ENCODE data around the gene NCAM1. TPM values are rescaled to one million over a fixed set of nuclear protein-coding genes. Genes with fewer than 3 reads are reported as not detected.

The NCAM1 gene
- total and polyA plus RNA-seq, 9 of the 15 experiments (the other 6 are each of a cell fraction or from before 2014, with no cell fraction given) = 0.09 to 0.23 TPM; not detected in 7

DNA sequence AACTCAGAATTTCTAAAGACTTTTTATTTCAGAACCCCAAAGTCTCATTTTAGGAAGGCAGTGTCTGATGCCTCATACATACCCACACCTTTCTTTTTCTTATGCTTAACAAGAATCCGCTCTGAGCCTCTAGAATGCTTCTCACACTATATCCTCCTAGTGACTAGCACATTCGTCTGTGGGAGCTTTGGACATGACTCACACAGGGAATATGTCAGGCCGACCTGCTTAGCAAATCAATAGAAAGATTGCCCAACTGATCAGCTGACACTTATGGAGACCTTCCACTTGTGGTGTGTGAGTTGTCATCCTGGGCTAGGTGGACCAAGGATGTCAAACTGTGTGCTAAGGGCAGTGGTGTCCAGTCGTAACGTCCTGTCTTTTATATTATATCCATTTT lies 223.3 kb downstream of the NCAM1 start:
- no peak overlapping the region for H3K27ac ChIP-seq (ENCODE audit: extremely low read depth, low read depth, low read length)
- no peak overlapping the region for H3K4me2 ChIP-seq (ENCODE audit: insufficient read depth, low read length)
- no peak for TF ChIP-seq TCFL5 (CRISPR knock-in tag; conservative IDR thresholded peaks at IDR 0.05)
- TF ChIP-seq, protein P1, sequence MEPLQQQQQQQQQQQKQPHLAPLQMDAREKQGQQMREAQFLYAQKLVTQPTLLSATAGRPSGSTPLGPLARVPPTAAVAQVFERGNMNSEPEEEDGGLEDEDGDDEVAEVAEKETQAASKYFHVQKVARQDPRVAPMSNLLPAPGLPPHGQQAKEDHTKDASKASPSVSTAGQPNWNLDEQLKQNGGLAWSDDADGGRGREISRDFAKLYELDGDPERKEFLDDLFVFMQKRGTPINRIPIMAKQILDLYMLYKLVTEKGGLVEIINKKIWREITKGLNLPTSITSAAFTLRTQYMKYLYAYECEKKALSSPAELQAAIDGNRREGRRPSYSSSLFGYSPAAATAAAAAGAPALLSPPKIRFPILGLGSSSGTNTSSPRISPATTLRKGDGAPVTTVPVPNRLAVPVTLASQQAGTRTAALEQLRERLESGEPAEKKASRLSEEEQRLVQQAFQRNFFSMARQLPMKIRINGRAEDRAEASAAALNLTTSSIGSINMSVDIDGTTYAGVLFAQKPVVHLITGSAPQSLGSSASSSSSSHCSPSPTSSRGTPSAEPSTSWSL (CRISPR knock-in tag; IDR thresholded peaks at IDR 0.05; ENCODE audit: borderline replicate concordance) = no peak
- TF ChIP-seq, protein P2, sequence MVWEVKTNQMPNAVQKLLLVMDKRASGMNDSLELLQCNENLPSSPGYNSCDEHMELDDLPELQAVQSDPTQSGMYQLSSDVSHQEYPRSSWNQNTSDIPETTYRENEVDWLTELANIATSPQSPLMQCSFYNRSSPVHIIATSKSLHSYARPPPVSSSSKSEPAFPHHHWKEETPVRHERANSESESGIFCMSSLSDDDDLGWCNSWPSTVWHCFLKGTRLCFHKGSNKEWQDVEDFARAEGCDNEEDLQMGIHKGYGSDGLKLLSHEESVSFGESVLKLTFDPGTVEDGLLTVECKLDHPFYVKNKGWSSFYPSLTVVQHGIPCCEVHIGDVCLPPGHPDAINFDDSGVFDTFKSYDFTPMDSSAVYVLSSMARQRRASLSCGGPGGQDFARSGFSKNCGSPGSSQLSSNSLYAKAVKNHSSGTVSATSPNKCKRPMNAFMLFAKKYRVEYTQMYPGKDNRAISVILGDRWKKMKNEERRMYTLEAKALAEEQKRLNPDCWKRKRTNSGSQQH (CRISPR knock-in tag; IDR thresholded peaks at IDR 0.05) = no peak
- TF ChIP-seq ZNF41 (CRISPR knock-in tag; conservative IDR thresholded peaks at IDR 0.05) = no peak
- no peak for TF ChIP-seq PHF20 (IDR thresholded peaks at IDR 0.05; ENCODE audit: partially characterized antibody)
- TF ChIP-seq, protein P3, sequence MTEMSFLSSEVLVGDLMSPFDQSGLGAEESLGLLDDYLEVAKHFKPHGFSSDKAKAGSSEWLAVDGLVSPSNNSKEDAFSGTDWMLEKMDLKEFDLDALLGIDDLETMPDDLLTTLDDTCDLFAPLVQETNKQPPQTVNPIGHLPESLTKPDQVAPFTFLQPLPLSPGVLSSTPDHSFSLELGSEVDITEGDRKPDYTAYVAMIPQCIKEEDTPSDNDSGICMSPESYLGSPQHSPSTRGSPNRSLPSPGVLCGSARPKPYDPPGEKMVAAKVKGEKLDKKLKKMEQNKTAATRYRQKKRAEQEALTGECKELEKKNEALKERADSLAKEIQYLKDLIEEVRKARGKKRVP (CRISPR knock-in tag; IDR thresholded peaks at IDR 0.05) = no peak
- no peak for TF ChIP-seq IRF2 (CRISPR knock-in tag; IDR thresholded peaks at IDR 0.05)
- no peak for TF ChIP-seq POLR2H (tag; IDR thresholded peaks at IDR 0.05; ENCODE audit: low read depth)
- TF ChIP-seq KAT7 (CRISPR knock-in tag; IDR thresholded peaks at IDR 0.05; ENCODE audit: borderline replicate concordance) = no peak
- TF ChIP-seq, protein P4, sequence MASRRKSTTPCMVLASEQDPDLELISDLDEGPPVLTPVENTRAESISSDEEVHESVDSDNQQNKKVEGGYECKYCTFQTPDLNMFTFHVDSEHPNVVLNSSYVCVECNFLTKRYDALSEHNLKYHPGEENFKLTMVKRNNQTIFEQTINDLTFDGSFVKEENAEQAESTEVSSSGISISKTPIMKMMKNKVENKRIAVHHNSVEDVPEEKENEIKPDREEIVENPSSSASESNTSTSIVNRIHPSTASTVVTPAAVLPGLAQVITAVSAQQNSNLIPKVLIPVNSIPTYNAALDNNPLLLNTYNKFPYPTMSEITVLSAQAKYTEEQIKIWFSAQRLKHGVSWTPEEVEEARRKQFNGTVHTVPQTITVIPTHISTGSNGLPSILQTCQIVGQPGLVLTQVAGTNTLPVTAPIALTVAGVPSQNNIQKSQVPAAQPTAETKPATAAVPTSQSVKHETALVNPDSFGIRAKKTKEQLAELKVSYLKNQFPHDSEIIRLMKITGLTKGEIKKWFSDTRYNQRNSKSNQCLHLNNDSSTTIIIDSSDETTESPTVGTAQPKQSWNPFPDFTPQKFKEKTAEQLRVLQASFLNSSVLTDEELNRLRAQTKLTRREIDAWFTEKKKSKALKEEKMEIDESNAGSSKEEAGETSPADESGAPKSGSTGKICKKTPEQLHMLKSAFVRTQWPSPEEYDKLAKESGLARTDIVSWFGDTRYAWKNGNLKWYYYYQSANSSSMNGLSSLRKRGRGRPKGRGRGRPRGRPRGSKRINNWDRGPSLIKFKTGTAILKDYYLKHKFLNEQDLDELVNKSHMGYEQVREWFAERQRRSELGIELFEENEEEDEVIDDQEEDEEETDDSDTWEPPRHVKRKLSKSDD (conservative IDR thresholded peaks at IDR 0.05; ENCODE audit: low read length) = no peak
- no peak for TF ChIP-seq SRSF9 (IDR thresholded peaks at IDR 0.05; ENCODE audit: borderline replicate concordance, low read depth, low read length)
- TF ChIP-seq PHTF2 (CRISPR knock-in tag; IDR thresholded peaks at IDR 0.05) = no peak
- TF ChIP-seq, protein P5, sequence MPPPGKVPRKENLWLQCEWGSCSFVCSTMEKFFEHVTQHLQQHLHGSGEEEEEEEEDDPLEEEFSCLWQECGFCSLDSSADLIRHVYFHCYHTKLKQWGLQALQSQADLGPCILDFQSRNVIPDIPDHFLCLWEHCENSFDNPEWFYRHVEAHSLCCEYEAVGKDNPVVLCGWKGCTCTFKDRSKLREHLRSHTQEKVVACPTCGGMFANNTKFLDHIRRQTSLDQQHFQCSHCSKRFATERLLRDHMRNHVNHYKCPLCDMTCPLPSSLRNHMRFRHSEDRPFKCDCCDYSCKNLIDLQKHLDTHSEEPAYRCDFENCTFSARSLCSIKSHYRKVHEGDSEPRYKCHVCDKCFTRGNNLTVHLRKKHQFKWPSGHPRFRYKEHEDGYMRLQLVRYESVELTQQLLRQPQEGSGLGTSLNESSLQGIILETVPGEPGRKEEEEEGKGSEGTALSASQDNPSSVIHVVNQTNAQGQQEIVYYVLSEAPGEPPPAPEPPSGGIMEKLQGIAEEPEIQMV (tag; conservative IDR thresholded peaks at IDR 0.05; ENCODE audit: low read depth) = no peak

More for the DNA sequence above, 223.3 kb downstream of the NCAM1 start:
- Histone ChIP-seq H3K4me3 (no peak overlapping the region), H4K20me1 (replicated peaks; ENCODE audit: control insufficient read depth, insufficient read depth, low read length) (no peaks in the 10 kb centered on the region), H3K9ac (ENCODE audit: insufficient read depth in 1 of 2, low read depth in 2 of 2, low read length in 2 of 2) (no peak overlapping the region), H3K36me3 (ENCODE audit: control insufficient read depth, insufficient read depth, low read length) (no peaks in the 10 kb centered on the region), H3K79me2 (ENCODE audit: control insufficient read depth, insufficient read depth, low read length) (no peaks in the 10 kb centered on the region), H3K4me1 (replicated peaks in 1 of 2; ENCODE audit: control insufficient read depth in 2 of 2, insufficient read depth in 2 of 2, low read length in 2 of 2) (peaks cover 0 to 3% of the 10 kb centered on the region in 2 experiments; a peak in 2 of 5 replicates), H3K9me3 (replicated peaks; ENCODE audit: control insufficient read depth, insufficient read depth, low read depth, low read length) (no peaks in the 10 kb centered on the region), H3K9me1 (ENCODE audit: control insufficient read depth, insufficient read depth, low read length) (no peaks in the 10 kb centered on the region), H2AFZ (ENCODE audit: low read depth, low read length) (no peak overlapping the region), H3K27me3 (ENCODE audit: control insufficient read depth in 2 of 2, insufficient read depth in 2 of 2, low read length in 2 of 2) (peaks cover 7 to 30% of the 10 kb centered on the region in 2 experiments; a peak in 4 of 5 replicates)
- 0% methylated on average over 5 of the region's 5 CpGs for WGBS (ENCODE audit: insufficient coverage, low coverage, missing lambda C conversion rate)
- ChIA-PET CTCF (ENCODE audit: low intra/inter-chr PET ratio) (no interaction called here), POLR2A (interaction anchor here (1.1 kb wide), 1 partner anchor 12 kb away, joined by 3 read pairs; no protein-coding TSS in a partner anchor)
- FAIRE-seq (no peak), DNase-seq (ENCODE audit: extremely low read depth in 1 of 4, low spot score in 3 of 4) (no peak), ATAC-seq (no peak)
- in situ Hi-C loops (cut with MboI) (no loop called here), intact Hi-C loops (cut with micrococcal nuclease) (no loop called here)
- no TSS peak for BruUV-seq (replicated peaks)

Measured in K562 (cell line).